Measurements from ENCODE around the gene KRT16. TPM values are rescaled to one million over a fixed set of nuclear protein-coding genes. Genes with fewer than 3 reads are reported as not detected.

KRT16 gene
- total RNA-seq, 1 experiment from 2014 or later, result 109 TPM

GRCh38 chr17:41619036-41619926 is 6.7 kb upstream of the KRT16 start:
- Mint-ChIP-seq H3K9me3 (ENCODE audit: unreplicated experiment) (no peaks in the 10 kb centered on the region), H3K4me1 (ENCODE audit: insufficient read depth, unreplicated experiment) (peaks cover 38% of the 10 kb centered on the region), H3K36me3 (ENCODE audit: insufficient read depth, unreplicated experiment) (peaks cover 89% of the 10 kb centered on the region), H3K27ac (ENCODE audit: low read depth, unreplicated experiment) (no peak overlapping the region), H3K4me3 (ENCODE audit: unreplicated experiment) (peak overlapping the region; percentile 86), H3K27me3 (ENCODE audit: insufficient read depth, unreplicated experiment) (no peaks in the 10 kb centered on the region)
- ChIA-PET POLR2A (interaction anchor here (0.5 to 13.2 kb wide), 16 partner anchors 11 to 986 kb away, joined by 3 to 366 read pairs (median 4); partner anchors contain the start of genes EIF1 and KRT15), CTCF (interaction anchor here (0.7 to 1.1 kb wide), 4 partner anchors 29 to 45 kb away, joined by 3 to 5 read pairs (median 4); no protein-coding TSS in a partner anchor)
- TF ChIP-seq CTCF (IDR thresholded peaks at IDR 0.05; ENCODE audit: unreplicated experiment), result no peak
- BruUV-seq (replicated peaks), result no TSS peak
- intact Hi-C loops (cut with micrococcal nuclease), result no loop called here
- DNase-seq (ENCODE audit: unreplicated experiment), result no peak

- ChIA-PET POLR2A (interaction anchor here (0.5 to 13.2 kb wide), 19 partner anchors 10 to 985 kb away, joined by 3 to 366 read pairs (median 4); partner anchors contain the start of genes EIF1 and KRT15), CTCF (interaction anchor here (0.8 to 1.1 kb wide), 3 partner anchors 43 to 45 kb away, joined by 3 to 5 read pairs (median 5); no protein-coding TSS in a partner anchor)
- peak; percentile 71 for DNase-seq (ENCODE audit: unreplicated experiment)
- Mint-ChIP-seq H3K27me3 (ENCODE audit: insufficient read depth, unreplicated experiment) (no peaks in the 10 kb centered on the region), H3K4me3 (ENCODE audit: unreplicated experiment) (peak overlapping the region; percentile 2), H3K4me1 (ENCODE audit: insufficient read depth, unreplicated experiment) (peaks cover 38% of the 10 kb centered on the region), H3K9me3 (ENCODE audit: unreplicated experiment) (no peaks in the 10 kb centered on the region), H3K36me3 (ENCODE audit: insufficient read depth, unreplicated experiment) (peaks cover 88% of the 10 kb centered on the region), H3K27ac (ENCODE audit: low read depth, unreplicated experiment) (no peak overlapping the region)
- intact Hi-C loops (cut with micrococcal nuclease), result no loop called here
- no TSS peak for BruUV-seq (replicated peaks)
- no peak for TF ChIP-seq CTCF (IDR thresholded peaks at IDR 0.05; ENCODE audit: unreplicated experiment)
Observed at GRCh38 chr17:41618341-41619035, 5.9 kb upstream of the KRT16 start.

GRCh38 chr17:41617698-41618097 is 5.1 kb upstream of the KRT16 start:
- no TSS peak for BruUV-seq (replicated peaks)
- POLR2A ChIA-PET, result interaction anchor here (0.6 to 13.2 kb wide), 11 partner anchors 11 to 763 kb away, joined by 3 to 366 read pairs (median 5); partner anchors contain the start of genes EIF1 and KRT15
- no peak overlapping the region for H3K4me3 Mint-ChIP-seq (ENCODE audit: unreplicated experiment)
- intact Hi-C loops (cut with micrococcal nuclease), result no loop called here
- H3K36me3 Mint-ChIP-seq (ENCODE audit: insufficient read depth, unreplicated experiment), result peaks cover 84% of the 10 kb centered on the region
- DNase-seq (ENCODE audit: unreplicated experiment), result peak; percentile 39
- no peak for TF ChIP-seq CTCF (IDR thresholded peaks at IDR 0.05; ENCODE audit: unreplicated experiment)
- CTCF ChIA-PET, result interaction anchor here (1.1 to 1.8 kb wide), 2 partner anchors 45 kb away, joined by 5 to 8 read pairs; no protein-coding TSS in a partner anchor
- peaks cover 40% of the 10 kb centered on the region for H3K4me1 Mint-ChIP-seq (ENCODE audit: insufficient read depth, unreplicated experiment)
- no peaks in the 10 kb centered on the region for H3K9me3 Mint-ChIP-seq (ENCODE audit: unreplicated experiment)
- H3K27me3 Mint-ChIP-seq (ENCODE audit: insufficient read depth, unreplicated experiment), result no peaks in the 10 kb centered on the region
- H3K27ac Mint-ChIP-seq (ENCODE audit: low read depth, unreplicated experiment), result no peak overlapping the region
